IMR-90 (cell line): Measurements from ENCODE around the gene CRTAC1. TPM values are rescaled to one million over a fixed set of nuclear protein-coding genes. Genes with fewer than 3 reads are reported as not detected.

Experiments
- ATAC-seq: fragments of 200-7000 bp; cut with Tn5 transposase; 2 replicates; pipeline ENCODE4 v1.9.1; 2020; ENCODE audit warnings: low read depth, mild to moderate bottlenecking, moderate library complexity
- BruUV-seq: library from RNA; stranded (reverse); fragments of 400-500 nt; replicated peaks from 2 replicates; lab custom pipeline; 2021; lab: Mats Ljungman, UMichigan
- CTCF ChIA-PET: fragments of 300-600 bp; formaldehyde crosslinking; extraction: SDS; loops from one replicate; lab custom pipeline; 2021; ENCODE audit warnings: antibody characterized with exemption; lab: Yijun Ruan, JAX
- POLR2A ChIA-PET: fragments of 300-600 bp; sonication (Branson Sonifier 250); formaldehyde crosslinking; loops from one replicate; lab custom pipeline; 2022; ENCODE audit warnings: antibody characterized with exemption; ENCODE audit not compliant: unreplicated experiment; lab: Charles Lee
- DNase-seq: peaks from one replicate; pipeline ENCODE4 v3.0.0; 2013
- H2AFZ ChIP-seq: replicated peaks from 2 replicates; pipeline ENCODE3; 2013; ENCODE audit warnings: low read length, mild to moderate bottlenecking; ENCODE audit not compliant: poor library complexity
- H2AK5ac ChIP-seq: 2 replicates; pipeline ENCODE4 v1.6.1; 2013; ENCODE audit warnings: low read depth, low read length, inconsistent platforms
- H2AK9ac ChIP-seq: replicated peaks from 2 replicates; pipeline ENCODE3; 2013; ENCODE audit warnings: mild to moderate bottlenecking, low read depth, low read length, moderate library complexity; ENCODE audit not compliant: poor library complexity
- H2BK120ac ChIP-seq: 2 replicates; pipeline ENCODE4 v1.6.1; 2013; ENCODE audit warnings: low read depth, low read length, inconsistent platforms
- H2BK15ac ChIP-seq: 3 replicates; pipeline ENCODE4 v1.6.1; 2013; ENCODE audit warnings: low read depth, low read length, inconsistent platforms
- H2BK20ac ChIP-seq: 2 replicates; pipeline ENCODE4 v1.6.1; 2013; ENCODE audit warnings: low read depth, mild to moderate bottlenecking, inconsistent platforms, low read length, moderate library complexity
- H2BK5ac ChIP-seq: 2 replicates; pipeline ENCODE4 v1.6.1; 2013; ENCODE audit warnings: mild to moderate bottlenecking, low read depth, low read length, inconsistent platforms; ENCODE audit not compliant: poor library complexity, severe bottlenecking
- H3K14ac ChIP-seq: replicated peaks from 2 replicates; pipeline ENCODE4 v1.6.1; 2013; ENCODE audit warnings: low read depth, low read length, inconsistent platforms
- H3K18ac ChIP-seq: 2 replicates; pipeline ENCODE4 v1.6.1; 2013; ENCODE audit warnings: low read depth, low read length, control low read depth
- H3K23ac ChIP-seq: 2 replicates; pipeline ENCODE4 v1.6.1; 2013; ENCODE audit warnings: low read depth, low read length, inconsistent platforms
- H3K27ac ChIP-seq: 2 replicates; pipeline ENCODE4 v1.5.1; 2013; ENCODE audit warnings: mild to moderate bottlenecking, control low read depth, low read length; ENCODE audit not compliant: insufficient read depth
- H3K27me3 ChIP-seq: 2 replicates; pipeline ENCODE4 v1.6.1; 2013; ENCODE audit warnings: low read length; ENCODE audit not compliant: control insufficient read depth, insufficient read depth
- H3K36me3 ChIP-seq: 2 replicates; pipeline ENCODE4 v1.6.1; 2013; ENCODE audit warnings: low read length, mixed read lengths; ENCODE audit not compliant: control insufficient read depth, insufficient read depth
- H3K4ac ChIP-seq: 2 replicates; pipeline ENCODE4 v1.6.1; 2013; ENCODE audit warnings: low read depth, low read length, inconsistent platforms
- H3K4me1 ChIP-seq: 2 replicates; pipeline ENCODE4 v1.6.1; 2013; ENCODE audit warnings: low read length, mixed read lengths; ENCODE audit not compliant: control insufficient read depth, insufficient read depth
- H3K4me2 ChIP-seq: 2 replicates; pipeline ENCODE4 v1.6.1; 2013; ENCODE audit warnings: low read depth, mild to moderate bottlenecking, control low read depth, low read length, moderate library complexity
- H3K4me3 ChIP-seq: 2 replicates; pipeline ENCODE4 v1.5.1; 2013; ENCODE audit warnings: low read depth, mild to moderate bottlenecking, control low read depth, low read length, moderate library complexity; ENCODE audit not compliant: insufficient read depth
- H3K56ac ChIP-seq: 2 replicates; pipeline ENCODE4 v1.6.1; 2013; ENCODE audit warnings: low read length, inconsistent platforms; ENCODE audit not compliant: insufficient read depth; ENCODE audit errors: extremely low read depth
- H3K79me1 ChIP-seq, 2 experiments: 2 replicates each; pipeline ENCODE4 v1.6.1; 2013; ENCODE audit warnings: low read length in 2 of 2, inconsistent platforms in 1 of 2, low read depth in 1 of 2
- H3K9ac ChIP-seq: 2 replicates; pipeline ENCODE4 v1.6.1; 2013; ENCODE audit warnings: low read depth, low read length, control low read depth
- H3K9me1 ChIP-seq: 2 replicates; pipeline ENCODE4 v1.6.1; 2013; ENCODE audit warnings: low read length, inconsistent platforms; ENCODE audit not compliant: insufficient read depth
- H3K9me3 ChIP-seq: 2 replicates; pipeline ENCODE4 v1.6.1; 2013; ENCODE audit warnings: low read length; ENCODE audit not compliant: control insufficient read depth, insufficient read depth
- H4K20me1 ChIP-seq: 2 replicates; pipeline ENCODE4 v1.6.1; 2013; ENCODE audit warnings: low read length, inconsistent platforms; ENCODE audit not compliant: insufficient read depth
- H4K5ac ChIP-seq: 2 replicates; pipeline ENCODE4 v1.6.1; 2013; ENCODE audit warnings: mild to moderate bottlenecking, low read depth, low read length, control low read depth
- H4K8ac ChIP-seq, 2 experiments: 2 replicates each; pipeline ENCODE4 v1.6.1; 2013; ENCODE audit warnings: low read depth in 2 of 2, low read length in 2 of 2, control low read depth in 1 of 2, inconsistent platforms in 1 of 2
- H4K91ac ChIP-seq: 2 replicates; pipeline ENCODE4 v1.6.1; 2013; ENCODE audit warnings: low read depth, low read length, inconsistent platforms; ENCODE audit not compliant: insufficient read depth
- CEBPB ChIP-seq: IDR thresholded peaks from 2 replicates; pipeline ENCODE4 v1.6.1; 2012; ENCODE audit warnings: low read depth, low read length, improper control_type of control experiment
- CHD1 ChIP-seq: IDR thresholded peaks from 2 replicates; pipeline ENCODE4 v1.6.1; 2012; ENCODE audit warnings: low read depth, low read length, improper control_type of control experiment
- MAFK ChIP-seq: IDR thresholded peaks from 2 replicates; pipeline ENCODE4 v1.6.1; 2012; ENCODE audit warnings: low read depth, low read length, improper control_type of control experiment
- MAZ ChIP-seq: IDR thresholded peaks from 2 replicates; pipeline ENCODE4 v1.6.1; 2012; ENCODE audit warnings: low read depth, mild to moderate bottlenecking, low read length, improper control_type of control experiment, moderate library complexity, borderline replicate concordance
- MXI1 ChIP-seq: IDR thresholded peaks from 2 replicates; pipeline ENCODE4 v1.6.1; 2012; ENCODE audit warnings: low read depth, mild to moderate bottlenecking, low read length, moderate library complexity, borderline replicate concordance
- NFE2L2 ChIP-seq: fragments of 150-350 bp; IDR thresholded peaks from 2 replicates; pipeline ENCODE4 v1.6.1; 2016; ENCODE audit warnings: low read depth, mild to moderate bottlenecking, low read length
- POLR2A ChIP-seq: IDR thresholded peaks from 2 replicates; pipeline ENCODE4 v1.6.1; 2012; ENCODE audit warnings: mild to moderate bottlenecking, low read depth, low read length
- RAD21 ChIP-seq: IDR thresholded peaks from 2 replicates; pipeline ENCODE4 v1.6.1; 2012; ENCODE audit warnings: low read length, improper control_type of control experiment
- RCOR1 ChIP-seq: IDR thresholded peaks from 2 replicates; pipeline ENCODE4 v1.6.1; 2012; ENCODE audit warnings: mild to moderate bottlenecking, low read length, improper control_type of control experiment; ENCODE audit not compliant: insufficient replicate concordance
- SMC3 ChIP-seq: fragments of 150-350 bp; IDR thresholded peaks from 2 replicates; pipeline ENCODE4 v1.6.1; 2016; ENCODE audit warnings: low read depth, mild to moderate bottlenecking, antibody characterized with exemption, low read length, moderate library complexity
- WGBS, 2 experiments: methylation state at CpG; one replicate each; pipeline versions ENCODE4 v1.1.5 to v1.1.7; 2013; ENCODE audit warnings: missing lambda C conversion rate in 2 of 2; ENCODE audit not compliant: insufficient read length in 1 of 2; ENCODE audit errors: extremely low coverage in 2 of 2; 5-methylcytosine and 5-hydroxymethylcytosine counted together
- dilution Hi-C: fragments of 300-500 bp; cut with HindIII; formaldehyde crosslinking; loops from one replicate; pipeline ENCODE4 v1.14.3; 2018; ENCODE audit warnings: low sequenced_read_pairs; ENCODE audit not compliant: unreplicated experiment
- in situ Hi-C: fragments of 300-500 bp; cut with MboI; formaldehyde crosslinking; loops from 3 replicates; pipeline ENCODE4 v1.14.3; 2019; ENCODE audit warnings: low sequenced_read_pairs, inconsistent platforms, mixed read lengths
- intact Hi-C: fragments of 100-400 bp; cut with micrococcal nuclease; formaldehyde crosslinking; loops from 2 replicates; pipeline ENCODE4 v1.10.0; 2022
- polyA plus RNA-seq, 3 experiments: library from polyadenylated mRNA; depleted of rRNA; stranded (reverse); fragments of >200 nt; gene quantifications; 2 replicates each; pipeline ENCODE4 v1.2.3, GENCODE V29; 2012; ENCODE audit warnings: low replicate concordance in 1 of 3
- total RNA-seq: library from RNA; depleted of rRNA; stranded (reverse); fragments of >200 nt; gene quantifications from 2 replicates; pipeline ENCODE4 v1.2.3, GENCODE V29; 2012
- TF ChIP-seq, protein P1 (sequence below): conservative IDR thresholded peaks from 2 replicates; pipeline ENCODE4 v1.5.1; 2012; ENCODE audit warnings: mild to moderate bottlenecking, low read depth, low read length, improper control_type of control experiment

CRTAC1 gene
- total and polyA plus RNA-seq, 2 of the 4 experiments (the other 2 are of a cell fraction) = not detected

- WGBS, 2 experiments = 45% methylated on average over 8 of the region's 21 CpGs; no CpG with 5 or more reads in 1 of the 2 experiments
- peaks cover 25% of the 10 kb centered on the region for H3K27me3 ChIP-seq
These were observed 114.9 kb downstream of the CRTAC1 start for GRCh38 chr10:97915346-97916131.

More at GRCh38 chr10:97915346-97916131, 114.9 kb downstream of the CRTAC1 start:
- H2BK120ac ChIP-seq = no peak overlapping the region
- H2BK5ac ChIP-seq = no peak overlapping the region
- no peaks in the 10 kb centered on the region for H3K79me1 ChIP-seq
- intact Hi-C loops = loop anchor here (10.0 kb wide), 1 partner anchor 749 kb away; no protein-coding TSS in a partner anchor
- BruUV-seq = no TSS peak
- H2AFZ ChIP-seq = no peak overlapping the region
- H2AK5ac ChIP-seq = no peak overlapping the region
- no peak for TF ChIP-seq MXI1
- TF ChIP-seq, protein P1, sequence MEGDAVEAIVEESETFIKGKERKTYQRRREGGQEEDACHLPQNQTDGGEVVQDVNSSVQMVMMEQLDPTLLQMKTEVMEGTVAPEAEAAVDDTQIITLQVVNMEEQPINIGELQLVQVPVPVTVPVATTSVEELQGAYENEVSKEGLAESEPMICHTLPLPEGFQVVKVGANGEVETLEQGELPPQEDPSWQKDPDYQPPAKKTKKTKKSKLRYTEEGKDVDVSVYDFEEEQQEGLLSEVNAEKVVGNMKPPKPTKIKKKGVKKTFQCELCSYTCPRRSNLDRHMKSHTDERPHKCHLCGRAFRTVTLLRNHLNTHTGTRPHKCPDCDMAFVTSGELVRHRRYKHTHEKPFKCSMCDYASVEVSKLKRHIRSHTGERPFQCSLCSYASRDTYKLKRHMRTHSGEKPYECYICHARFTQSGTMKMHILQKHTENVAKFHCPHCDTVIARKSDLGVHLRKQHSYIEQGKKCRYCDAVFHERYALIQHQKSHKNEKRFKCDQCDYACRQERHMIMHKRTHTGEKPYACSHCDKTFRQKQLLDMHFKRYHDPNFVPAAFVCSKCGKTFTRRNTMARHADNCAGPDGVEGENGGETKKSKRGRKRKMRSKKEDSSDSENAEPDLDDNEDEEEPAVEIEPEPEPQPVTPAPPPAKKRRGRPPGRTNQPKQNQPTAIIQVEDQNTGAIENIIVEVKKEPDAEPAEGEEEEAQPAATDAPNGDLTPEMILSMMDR = no peak
- no peak for TF ChIP-seq POLR2A
- no peak for TF ChIP-seq RCOR1
- TF ChIP-seq CEBPB = no peak
- no peak for TF ChIP-seq MAFK
- TF ChIP-seq CHD1 = no peak
- TF ChIP-seq RAD21 = no peak
- TF ChIP-seq NFE2L2 = no peak
- no peak for TF ChIP-seq MAZ
- no peak for TF ChIP-seq SMC3
- H3K9ac ChIP-seq = no peak overlapping the region
- no peak overlapping the region for H3K4ac ChIP-seq
- POLR2A ChIA-PET = no interaction called here
- dilution Hi-C loops = no loop called here
- no peaks in the 10 kb centered on the region for H3K4me1 ChIP-seq
- no peak overlapping the region for H3K56ac ChIP-seq
- no peaks in the 10 kb centered on the region for H3K9me3 ChIP-seq
- H3K23ac ChIP-seq = no peak overlapping the region
- ATAC-seq = no peak
- no peaks in the 10 kb centered on the region for H3K9me1 ChIP-seq
- no peaks in the 10 kb centered on the region for H4K20me1 ChIP-seq
- no peak overlapping the region for H3K14ac ChIP-seq
- H2BK15ac ChIP-seq = no peak overlapping the region
- H4K91ac ChIP-seq = no peak overlapping the region
- H4K8ac ChIP-seq = no peak overlapping the region
- no peaks in the 10 kb centered on the region for H3K36me3 ChIP-seq
- H2AK9ac ChIP-seq = no peak overlapping the region
- no peak overlapping the region for H4K5ac ChIP-seq
- CTCF ChIA-PET = interaction anchor here (0.6 to 1.8 kb wide), 8 partner anchors 9 to 634 kb away, joined by 3 to 16 read pairs (median 6); no protein-coding TSS in a partner anchor
- DNase-seq = no peak
- H3K27ac ChIP-seq = no peak overlapping the region
- H3K18ac ChIP-seq = no peak overlapping the region
- H3K4me3 ChIP-seq = no peak overlapping the region
- H3K4me2 ChIP-seq = no peak overlapping the region
- in situ Hi-C loops = loop anchor here (10.0 kb wide), 1 partner anchor 129 kb away; no protein-coding TSS in a partner anchor
- no peak overlapping the region for H2BK20ac ChIP-seq
